Stimulated activated CD4-positive, alpha-beta T cell treated with anti-CD3 and anti-CD28 coated beads, TNF-alpha, amount 100 ng/mL, for 4 hours (primary cell): Measurements from ENCODE around the gene ITGA11.

Experiments
- DNase-seq, 3 experiments: peaks; one replicate each; pipeline ENCODE4 v3.0.0-alpha.2; 2020; ENCODE audit warnings: low read depth in 3 of 3

The ITGA11 gene

GRCh38 chr15:68431792-68432401 is at the start of gene ITGA11:
TSS of gene ITGA11 (minus strand) at chr15:68432163. CDS start at chr15:68432066, 97 bp downstream.
- DNase-seq = no peak

GRCh38 chr15:68481321-68481720 is 49.4 kb upstream of the ITGA11 start:
- DNase-seq = no peak

- no peak for DNase-seq
These were observed 48.3 kb upstream of the ITGA11 start for GRCh38 chr15:68480296-68480695.

GRCh38 chr15:68479870-68480269 is 47.9 kb upstream of the ITGA11 start:
- DNase-seq = no peak

GRCh38 chr15:68479406-68479805 is 47.4 kb upstream of the ITGA11 start:
- DNase-seq = no peak

GRCh38 chr15:68478853-68479252 is 46.9 kb upstream of the ITGA11 start:
- DNase-seq = no peak

GRCh38 chr15:68475449-68475848 is 43.5 kb upstream of the ITGA11 start:
- no peak for DNase-seq

- no peak for DNase-seq
These were observed 39.6 kb upstream of the ITGA11 start for GRCh38 chr15:68471541-68471940.

- no peak for DNase-seq
These were observed 39.0 kb upstream of the ITGA11 start for GRCh38 chr15:68470976-68471375.

- no peak for DNase-seq
These were observed 38.2 kb upstream of the ITGA11 start for GRCh38 chr15:68470049-68470742.

- no peak for DNase-seq
These were observed 37.4 kb upstream of the ITGA11 start for GRCh38 chr15:68469162-68470048.

- DNase-seq = no peak
These were observed 34.9 kb upstream of the ITGA11 start for GRCh38 chr15:68466876-68467275.

- no peak for DNase-seq
These were observed 34.0 kb upstream of the ITGA11 start for GRCh38 chr15:68465861-68466560.

GRCh38 chr15:68464448-68465090 is 32.6 kb upstream of the ITGA11 start:
- no peak for DNase-seq

GRCh38 chr15:68463996-68464395 is 32.0 kb upstream of the ITGA11 start:
- DNase-seq = no peak

- DNase-seq = no peak
These were observed 31.5 kb upstream of the ITGA11 start for GRCh38 chr15:68463444-68463843.

GRCh38 chr15:68460166-68460565 is 28.2 kb upstream of the ITGA11 start:
- no peak for DNase-seq

GRCh38 chr15:68450192-68450591 is 18.2 kb upstream of the ITGA11 start:
- DNase-seq = no peak

GRCh38 chr15:68449389-68449788 is 17.4 kb upstream of the ITGA11 start:
- no peak for DNase-seq

GRCh38 chr15:68447976-68448755 is 16.2 kb upstream of the ITGA11 start:
- no peak for DNase-seq

- DNase-seq = no peak
These were observed 15.2 kb upstream of the ITGA11 start for GRCh38 chr15:68447209-68447608.
